Nephron (organoid): ENCODE results near the gene KHSRP.
"Not testable (repeated sequence)": the region's sequence is repeated elsewhere in the genome, so short reads cannot be mapped to it uniquely, and the experiment has no call there.

Source experiments
- H3K27ac Mint-ChIP-seq, 3 experiments: 2 replicates each; pipeline ENCODE4 v1.8.0; 2020; ENCODE audit warnings: mixed read lengths in 3 of 3, mild to moderate bottlenecking in 2 of 3, moderate library complexity in 1 of 3
- H3K27me3 Mint-ChIP-seq: 2 replicates; pipeline ENCODE4 v1.8.0; 2021; ENCODE audit warnings: low read depth, mild to moderate bottlenecking, moderate library complexity, mixed read lengths
- H3K36me3 Mint-ChIP-seq: 2 replicates; pipeline ENCODE4 v1.8.0; 2020; ENCODE audit warnings: low read depth, mixed read lengths
- H3K4me1 Mint-ChIP-seq: 2 replicates; pipeline ENCODE4 v1.8.0; 2020; ENCODE audit warnings: mixed read lengths
- H3K4me3 Mint-ChIP-seq, 3 experiments: 2 replicates each; pipeline ENCODE4 v1.8.0; 2020; ENCODE audit warnings: mild to moderate bottlenecking in 3 of 3, mixed read lengths in 3 of 3, moderate library complexity in 2 of 3
- H3K9me3 Mint-ChIP-seq: 2 replicates; pipeline ENCODE4 v1.8.0; 2020; ENCODE audit warnings: mixed read lengths
- CTCF ChIP-seq, 3 experiments: fragments of 200-600 bp; sonication (generic); IDR thresholded peaks; one replicate each; pipeline ENCODE4 v1.5.0; 2021; ENCODE audit warnings: antibody characterized with exemption in 3 of 3; ENCODE audit not compliant: unreplicated experiment in 3 of 3

The KHSRP gene

GRCh38 chr19:6402058-6402457, 22.6 kb downstream of the KHSRP start:
- Mint-ChIP-seq H3K36me3 (no peaks in the 10 kb centered on the region), H3K4me1 (peaks cover 13% of the 10 kb centered on the region), H3K27ac (peak overlapping the region; percentile 71 to 81 (median 74)), H3K4me3 (no peak overlapping the region), H3K27me3 (no peaks in the 10 kb centered on the region), H3K9me3 (no peaks in the 10 kb centered on the region)
- no peak for TF ChIP-seq CTCF (IDR thresholded peaks at IDR 0.05; ENCODE audit: unreplicated experiment in 3 of 3)

- Mint-ChIP-seq H3K27ac (peak overlapping the region in 1 of 3 experiments; percentile 23), H3K4me1 (peaks cover 13% of the 10 kb centered on the region)
- not testable (repeated sequence) for H3K9me3 Mint-ChIP-seq, H3K4me3 Mint-ChIP-seq, H3K36me3 Mint-ChIP-seq, H3K27me3 Mint-ChIP-seq
These were observed 24.3 kb downstream of the KHSRP start for GRCh38 chr19:6400062-6400944.

- no peak overlapping the region for H3K27ac Mint-ChIP-seq
- no peak for TF ChIP-seq CTCF (IDR thresholded peaks at IDR 0.05; ENCODE audit: unreplicated experiment in 3 of 3)
- H3K4me3 Mint-ChIP-seq: no peak overlapping the region
- no peaks in the 10 kb centered on the region for H3K9me3 Mint-ChIP-seq
- no peaks in the 10 kb centered on the region for H3K36me3 Mint-ChIP-seq
- H3K27me3 Mint-ChIP-seq: no peaks in the 10 kb centered on the region
- peaks cover 21% of the 10 kb centered on the region for H3K4me1 Mint-ChIP-seq
These were observed 28.3 kb downstream of the KHSRP start for GRCh38 chr19:6396305-6396704.

GRCh38 chr19:6394831-6395230, 29.8 kb downstream of the KHSRP start:
- H3K36me3 Mint-ChIP-seq: peaks cover 8% of the 10 kb centered on the region
- H3K4me1 Mint-ChIP-seq: peaks cover 25% of the 10 kb centered on the region
- H3K27me3 Mint-ChIP-seq: no peaks in the 10 kb centered on the region
- no peaks in the 10 kb centered on the region for H3K9me3 Mint-ChIP-seq
- peak overlapping the region; percentile 99 for H3K27ac Mint-ChIP-seq
- no peak for TF ChIP-seq CTCF (IDR thresholded peaks at IDR 0.05; ENCODE audit: unreplicated experiment in 3 of 3)
- H3K4me3 Mint-ChIP-seq: peak overlapping the region; percentile 67 to 76 (median 76)

- H3K4me3 Mint-ChIP-seq: peak overlapping the region; percentile 94 to 97 (median 95)
- no peaks in the 10 kb centered on the region for H3K27me3 Mint-ChIP-seq
- no peaks in the 10 kb centered on the region for H3K9me3 Mint-ChIP-seq
- no peak for TF ChIP-seq CTCF (IDR thresholded peaks at IDR 0.05; ENCODE audit: unreplicated experiment in 3 of 3)
- H3K36me3 Mint-ChIP-seq: peaks cover 12% of the 10 kb centered on the region
- H3K27ac Mint-ChIP-seq: peak overlapping the region; percentile 99
- H3K4me1 Mint-ChIP-seq: peaks cover 25% of the 10 kb centered on the region
These were observed 30.6 kb downstream of the KHSRP start for GRCh38 chr19:6393983-6394412.

GRCh38 chr19:6393074-6393982, 31.3 kb downstream of the KHSRP start, which contains the start of gene GTF2F1:
GTF2F1 (minus strand) TSS chr19:6393164; CDS start chr19:6392995, 169 bp downstream.
- Mint-ChIP-seq H3K4me1 (peaks cover 25% of the 10 kb centered on the region), H3K4me3 (peak within 1 kb of the TSS; percentile 94 to 97 (median 95)), H3K36me3 (peaks cover 15% of the 10 kb centered on the region), H3K27me3 (no peaks in the 10 kb centered on the region), H3K27ac (peak within 1 kb of the TSS; percentile 99), H3K9me3 (no peaks in the 10 kb centered on the region)
- TF ChIP-seq CTCF (IDR thresholded peaks at IDR 0.05; ENCODE audit: unreplicated experiment in 3 of 3): peak in 2 of 3 experiments; percentile 20 to 21
